Measurements from ENCODE around the gene SLC6A3. TPM values are rescaled to one million over a fixed set of nuclear protein-coding genes. Genes with fewer than 3 reads are reported as not detected.

SLC6A3 gene
- total and polyA plus RNA-seq, 2 donors (not counting 3 experiments of a cell fraction or from before 2014, with no cell fraction given) = not detected

DNA sequence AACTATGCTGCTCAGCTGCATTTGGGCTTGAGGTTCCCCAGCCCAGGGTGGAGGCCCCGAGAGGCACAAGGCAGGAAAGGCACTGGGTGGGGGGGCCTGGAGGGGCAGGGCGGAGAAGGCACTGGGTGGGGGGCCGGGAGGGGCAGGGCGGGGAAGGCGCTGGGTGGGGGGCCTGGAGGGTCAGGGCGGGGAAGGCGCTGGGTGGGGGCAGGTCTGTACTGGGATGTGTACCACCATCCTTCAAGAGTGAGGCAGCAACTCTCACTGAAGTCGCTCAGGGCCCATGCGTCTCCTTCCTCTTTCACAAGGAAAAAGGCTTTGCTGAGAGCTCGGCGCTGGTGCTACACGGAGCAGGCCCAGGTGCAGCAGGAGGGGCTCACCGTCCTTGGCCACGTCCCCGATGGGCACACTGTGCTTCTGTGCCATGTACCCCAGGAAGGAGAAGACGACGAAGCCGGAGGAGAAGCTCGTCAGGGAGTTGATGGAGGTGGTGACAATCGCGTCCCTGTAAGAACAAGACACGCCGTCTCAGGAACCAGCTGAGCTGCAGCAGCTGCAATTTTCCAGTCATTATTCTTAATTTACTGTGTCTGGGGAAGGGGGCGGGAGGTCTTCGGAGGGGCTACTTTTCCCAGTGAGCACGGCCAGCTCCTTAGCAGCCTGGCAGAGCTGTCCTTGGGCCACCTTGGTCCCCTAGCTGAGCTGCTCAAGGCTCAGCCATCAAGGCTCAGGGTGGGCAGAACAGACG lies 30.8 kb downstream of the SLC6A3 start:
- H3K4me1 ChIP-seq (ENCODE audit: control insufficient read depth, extremely low read depth, insufficient read depth, low read length) = no peaks in the 10 kb centered on the region
- no peak for DNase-seq (ENCODE audit: low read depth, low spot score)
- H3K9ac ChIP-seq (replicated peaks; ENCODE audit: extremely low read depth, insufficient read depth, low read length) = no peak overlapping the region
- H3K4me2 ChIP-seq (ENCODE audit: insufficient read depth, low read length) = no peak overlapping the region
- H2AFZ ChIP-seq (ENCODE audit: low read depth, low read length) = no peak overlapping the region
- BruUV-seq (replicated peaks) = no TSS peak
- no peaks in the 10 kb centered on the region for H3K9me3 ChIP-seq (replicated peaks; ENCODE audit: control insufficient read depth, insufficient read depth, low read length)
- dilution Hi-C loops (cut with MboI; ENCODE audit: extremely low pct_ligation_motif_present, low sequenced_read_pairs) = no loop called here
- FAIRE-seq = no peak
- no peak for TF ChIP-seq POLR2A (IDR thresholded peaks at IDR 0.05; ENCODE audit: low read depth, low read length)
- TF ChIP-seq FOS (IDR thresholded peaks at IDR 0.05; ENCODE audit: borderline replicate concordance, insufficient read depth, low read length) = no peak
- TF ChIP-seq, protein P1, sequence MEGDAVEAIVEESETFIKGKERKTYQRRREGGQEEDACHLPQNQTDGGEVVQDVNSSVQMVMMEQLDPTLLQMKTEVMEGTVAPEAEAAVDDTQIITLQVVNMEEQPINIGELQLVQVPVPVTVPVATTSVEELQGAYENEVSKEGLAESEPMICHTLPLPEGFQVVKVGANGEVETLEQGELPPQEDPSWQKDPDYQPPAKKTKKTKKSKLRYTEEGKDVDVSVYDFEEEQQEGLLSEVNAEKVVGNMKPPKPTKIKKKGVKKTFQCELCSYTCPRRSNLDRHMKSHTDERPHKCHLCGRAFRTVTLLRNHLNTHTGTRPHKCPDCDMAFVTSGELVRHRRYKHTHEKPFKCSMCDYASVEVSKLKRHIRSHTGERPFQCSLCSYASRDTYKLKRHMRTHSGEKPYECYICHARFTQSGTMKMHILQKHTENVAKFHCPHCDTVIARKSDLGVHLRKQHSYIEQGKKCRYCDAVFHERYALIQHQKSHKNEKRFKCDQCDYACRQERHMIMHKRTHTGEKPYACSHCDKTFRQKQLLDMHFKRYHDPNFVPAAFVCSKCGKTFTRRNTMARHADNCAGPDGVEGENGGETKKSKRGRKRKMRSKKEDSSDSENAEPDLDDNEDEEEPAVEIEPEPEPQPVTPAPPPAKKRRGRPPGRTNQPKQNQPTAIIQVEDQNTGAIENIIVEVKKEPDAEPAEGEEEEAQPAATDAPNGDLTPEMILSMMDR (IDR thresholded peaks at IDR 0.05; ENCODE audit: extremely low read depth in 1 of 2, insufficient read depth in 1 of 2, low read depth in 1 of 2, low read length in 2 of 2) = no peak
- TF ChIP-seq GATA2 (IDR thresholded peaks at IDR 0.05; ENCODE audit: insufficient read depth, insufficient read length, low read depth, low read length) = no peak
- TF ChIP-seq, protein P2, sequence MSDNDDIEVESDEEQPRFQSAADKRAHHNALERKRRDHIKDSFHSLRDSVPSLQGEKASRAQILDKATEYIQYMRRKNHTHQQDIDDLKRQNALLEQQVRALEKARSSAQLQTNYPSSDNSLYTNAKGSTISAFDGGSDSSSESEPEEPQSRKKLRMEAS (IDR thresholded peaks at IDR 0.05; ENCODE audit: insufficient read depth, insufficient read length) = no peak
- no peak for TF ChIP-seq EZH2 (IDR thresholded peaks at IDR 0.05; ENCODE audit: borderline replicate concordance, low read depth, low read length, severe bottlenecking)
- no peak for TF ChIP-seq JUN (IDR thresholded peaks at IDR 0.05; ENCODE audit: borderline replicate concordance, insufficient read depth, insufficient read length, low read depth)
- TF ChIP-seq MYC (IDR thresholded peaks at IDR 0.05; ENCODE audit: low read depth, low read length) = no peak
- no peak for TF ChIP-seq POLR2AphosphoS5 (IDR thresholded peaks at IDR 0.05; ENCODE audit: insufficient read depth, low read depth, low read length)
- H3K4me3 ChIP-seq (replicated peaks in 1 of 3; ENCODE audit: insufficient read depth in 1 of 3, low read depth in 1 of 3, low read length in 3 of 3) = no peak overlapping the region
- no peaks in the 10 kb centered on the region for H3K9me1 ChIP-seq (replicated peaks; ENCODE audit: control insufficient read depth, extremely low read depth, insufficient read depth, low read length)
- POLR2A ChIA-PET = no interaction called here
- no peaks in the 10 kb centered on the region for H3K36me3 ChIP-seq (ENCODE audit: control insufficient read depth in 2 of 2, extremely low read depth in 1 of 2, insufficient read depth in 2 of 2, low read length in 2 of 2)
- no peaks in the 10 kb centered on the region for H3K79me2 ChIP-seq (ENCODE audit: control insufficient read depth, insufficient read depth, low read length)
- intact Hi-C loops (cut with micrococcal nuclease) = no loop called here
- no peak overlapping the region for H3K27ac ChIP-seq (ENCODE audit: insufficient read depth, low read depth, low read length)
- H4K20me1 ChIP-seq (replicated peaks; ENCODE audit: control insufficient read depth, extremely low read depth, insufficient read depth, low read length) = no peaks in the 10 kb centered on the region
- no peaks in the 10 kb centered on the region for H3K27me3 ChIP-seq (ENCODE audit: control insufficient read depth in 2 of 2, insufficient read depth in 2 of 2, low read length in 2 of 2)
- CTCF ChIA-PET = no interaction called here
